ENCODE results near the gene IFITM1.

- TF ChIP-seq EGR1 (IDR thresholded peaks at IDR 0.05; ENCODE audit: low read depth in 2 of 2), result no peak
- TF ChIP-seq CTCF (IDR thresholded peaks at IDR 0.05; ENCODE audit: low read depth, low read length, missing input control), result no peak
- TF ChIP-seq, protein P1, sequence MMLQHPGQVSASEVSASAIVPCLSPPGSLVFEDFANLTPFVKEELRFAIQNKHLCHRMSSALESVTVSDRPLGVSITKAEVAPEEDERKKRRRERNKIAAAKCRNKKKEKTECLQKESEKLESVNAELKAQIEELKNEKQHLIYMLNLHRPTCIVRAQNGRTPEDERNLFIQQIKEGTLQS (IDR thresholded peaks at IDR 0.05), result no peak
- TF ChIP-seq TAF1 (conservative IDR thresholded peaks at IDR 0.05), result no peak
- TF ChIP-seq HNF4G (IDR thresholded peaks at IDR 0.05), result no peak
- TF ChIP-seq JUND (IDR thresholded peaks at IDR 0.05), result no peak
- TF ChIP-seq, protein P2, sequence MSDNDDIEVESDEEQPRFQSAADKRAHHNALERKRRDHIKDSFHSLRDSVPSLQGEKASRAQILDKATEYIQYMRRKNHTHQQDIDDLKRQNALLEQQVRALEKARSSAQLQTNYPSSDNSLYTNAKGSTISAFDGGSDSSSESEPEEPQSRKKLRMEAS (IDR thresholded peaks at IDR 0.05), result no peak
- TF ChIP-seq RXRA (IDR thresholded peaks at IDR 0.05), result no peak
- TF ChIP-seq YY1 (IDR thresholded peaks at IDR 0.05), result no peak
These were observed 35.6 kb upstream of the IFITM1 start, which contains the start of gene NLRP6 for GRCh38 chr11:278001-278951.
